ENCODE results near the gene ZNF76.

- TF ChIP-seq NPAS2 (CRISPR knock-in tag; IDR thresholded peaks at IDR 0.05; ENCODE audit: borderline replicate concordance) = no peak
- TF ChIP-seq SMC3 (IDR thresholded peaks at IDR 0.05) = no peak
- TF ChIP-seq NR3C1 (IDR thresholded peaks at IDR 0.05) = no peak
- no peak for TF ChIP-seq CTCF (IDR thresholded peaks at IDR 0.05)
- no peak for TF ChIP-seq TFCP2L1 (CRISPR knock-in tag; IDR thresholded peaks at IDR 0.05)
- no peak for TF ChIP-seq RAD21 (conservative IDR thresholded peaks at IDR 0.05 in 1 of 2, IDR thresholded peaks at IDR 0.05 in 1 of 2)
- no peak for TF ChIP-seq JUNB (IDR thresholded peaks at IDR 0.05)
- TF ChIP-seq FOSL2 (IDR thresholded peaks at IDR 0.05) = no peak
- no peak for TF ChIP-seq FOSL2 (CRISPR knock-in tag; IDR thresholded peaks at IDR 0.05)
- TF ChIP-seq BHLHE40 (IDR thresholded peaks at IDR 0.05; ENCODE audit: low read depth, low read length) = no peak
- TF ChIP-seq MAX (IDR thresholded peaks at IDR 0.05) = no peak
- no peak for TF ChIP-seq HDAC2 (IDR thresholded peaks at IDR 0.05)
- TF ChIP-seq EP300 (IDR thresholded peaks at IDR 0.05) = no peak
- no peak for TF ChIP-seq POLR2A (IDR thresholded peaks at IDR 0.05; ENCODE audit: low read length)
- TF ChIP-seq PHF8 (IDR thresholded peaks at IDR 0.05; ENCODE audit: borderline replicate concordance, low read depth) = no peak
Measured at GRCh38 chr6:35216851-35217811, 42.4 kb upstream of the ZNF76 start.

Measured in A549 (cell line).